Measurements from ENCODE around the gene CDC7. TPM values are rescaled to one million over a fixed set of nuclear protein-coding genes. Genes with fewer than 3 reads are reported as not detected.
"Not testable (repeated sequence)": the region's sequence is repeated elsewhere in the genome, so short reads cannot be mapped to it uniquely, and the experiment has no call there.

Gene CDC7
- total RNA-seq, 1 donor: 1.8 TPM

- Histone ChIP-seq H3K4me1 (ENCODE audit: insufficient read depth, low read length) (peaks cover 23% of the 10 kb centered on the region), H3K4me3 (ENCODE audit: low read length) (no peak overlapping the region), H3K9me3 (ENCODE audit: low read depth, low read length) (no peaks in the 10 kb centered on the region), H3K27me3 (ENCODE audit: insufficient read depth, low read length) (no peaks in the 10 kb centered on the region)
These were observed 2.1 kb downstream of the CDC7 start for GRCh38 chr1:91502672-91503184.

DNA sequence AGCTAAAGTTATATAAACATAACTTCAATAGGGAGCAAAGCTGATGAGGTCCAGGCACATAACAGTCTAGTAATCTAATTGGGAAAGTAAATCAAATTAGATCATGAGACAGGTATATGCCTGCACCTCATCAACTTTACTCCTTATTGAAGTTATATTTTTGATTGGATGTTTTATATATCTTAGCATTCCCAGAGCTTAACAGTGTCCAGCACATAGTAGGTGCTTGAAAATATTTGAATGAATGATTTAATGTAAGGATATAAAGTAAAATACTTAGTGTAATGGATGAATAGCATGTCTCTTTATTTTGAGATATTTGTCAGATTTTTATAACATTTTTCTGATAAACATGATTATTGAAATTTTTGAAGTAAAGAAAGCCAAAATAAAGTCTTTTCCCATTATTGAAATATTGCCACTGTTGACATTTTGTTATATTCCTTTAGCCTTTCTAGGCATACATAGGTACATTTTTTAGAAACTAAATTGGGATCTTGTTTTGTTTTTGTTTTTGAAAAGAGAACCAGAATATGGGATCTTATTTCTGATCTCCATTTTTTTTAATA is 2.8 kb downstream of the CDC7 start:
- H3K9me3 ChIP-seq (ENCODE audit: low read depth, low read length): no peaks in the 10 kb centered on the region
- peaks cover 23% of the 10 kb centered on the region for H3K4me1 ChIP-seq (ENCODE audit: insufficient read depth, low read length)
- no peak overlapping the region for H3K4me3 ChIP-seq (ENCODE audit: low read length)
- no peaks in the 10 kb centered on the region for H3K27me3 ChIP-seq (ENCODE audit: insufficient read depth, low read length)

GRCh38 chr1:91503975-91504530 is 3.4 kb downstream of the CDC7 start:
- Histone ChIP-seq H3K4me1 (ENCODE audit: insufficient read depth, low read length) (peaks cover 23% of the 10 kb centered on the region), H3K9me3 (ENCODE audit: low read depth, low read length) (no peaks in the 10 kb centered on the region), H3K27me3 (ENCODE audit: insufficient read depth, low read length) (no peaks in the 10 kb centered on the region), H3K4me3 (ENCODE audit: low read length) (no peak overlapping the region)

DNA sequence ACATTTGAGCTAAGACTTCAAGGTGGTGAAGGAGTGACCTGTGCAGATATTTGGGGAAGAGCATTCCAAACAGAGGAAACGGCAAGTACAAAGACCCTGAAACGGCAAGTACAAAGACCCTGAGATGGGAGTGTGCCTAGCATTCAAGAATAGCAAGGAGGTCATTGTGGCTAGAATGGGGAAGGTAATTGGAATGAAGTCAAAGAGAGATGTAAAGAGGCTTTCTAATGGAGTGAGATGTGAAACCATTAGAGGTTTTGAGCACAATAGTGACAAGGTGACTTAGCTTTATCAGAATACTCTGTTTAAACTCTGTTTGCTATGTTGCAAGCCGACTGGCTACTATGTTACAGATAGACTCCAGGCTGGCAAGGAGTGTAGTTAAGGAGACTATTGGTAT is 4.4 kb downstream of the CDC7 start:
- H3K27me3 ChIP-seq (ENCODE audit: insufficient read depth, low read length): no peaks in the 10 kb centered on the region
- no peaks in the 10 kb centered on the region for H3K9me3 ChIP-seq (ENCODE audit: low read depth, low read length)
- peaks cover 19% of the 10 kb centered on the region for H3K4me1 ChIP-seq (ENCODE audit: insufficient read depth, low read length)
- no peak overlapping the region for H3K4me3 ChIP-seq (ENCODE audit: low read length)

GRCh38 chr1:91506071-91506470 is 5.4 kb downstream of the CDC7 start:
- Histone ChIP-seq H3K4me3 (ENCODE audit: low read length) (no peak overlapping the region), H3K27me3 (ENCODE audit: insufficient read depth, low read length) (no peaks in the 10 kb centered on the region), H3K4me1 (ENCODE audit: insufficient read depth, low read length) (peaks cover 14% of the 10 kb centered on the region), H3K9me3 (ENCODE audit: low read depth, low read length) (no peaks in the 10 kb centered on the region)

GRCh38 chr1:91507328-91507727 is 6.7 kb downstream of the CDC7 start:
- Histone ChIP-seq H3K9me3 (ENCODE audit: low read depth, low read length) (no peaks in the 10 kb centered on the region), H3K27me3 (ENCODE audit: insufficient read depth, low read length) (no peaks in the 10 kb centered on the region), H3K4me3 (ENCODE audit: low read length) (no peak overlapping the region), H3K4me1 (ENCODE audit: insufficient read depth, low read length) (peaks cover 3% of the 10 kb centered on the region)

- Histone ChIP-seq H3K4me1 (ENCODE audit: insufficient read depth, low read length) (no peaks in the 10 kb centered on the region), H3K9me3 (ENCODE audit: low read depth, low read length) (no peaks in the 10 kb centered on the region), H3K4me3 (ENCODE audit: low read length) (no peak overlapping the region), H3K27me3 (ENCODE audit: insufficient read depth, low read length) (no peaks in the 10 kb centered on the region)
These were observed 10.1 kb downstream of the CDC7 start for GRCh38 chr1:91510754-91511153.

DNA sequence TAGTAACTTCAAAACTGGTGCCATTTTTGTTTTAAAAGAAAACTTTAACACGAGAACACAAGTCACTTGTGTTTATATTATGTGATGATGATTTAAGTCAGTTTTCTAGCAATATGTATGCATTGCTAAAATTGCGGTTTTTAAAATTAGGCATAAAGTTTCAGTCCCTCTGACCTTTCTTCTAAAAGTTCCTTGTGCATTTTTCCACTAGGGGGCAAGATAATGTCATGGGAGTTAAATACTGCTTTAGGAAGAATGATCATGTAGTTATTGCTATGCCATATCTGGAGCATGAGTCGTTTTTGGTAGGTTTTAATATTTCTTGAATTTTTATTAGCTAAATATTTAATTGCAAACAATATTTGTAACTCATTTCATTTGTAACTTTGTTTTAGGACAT is 10.7 kb downstream of the CDC7 start:
- Histone ChIP-seq H3K4me1 (ENCODE audit: insufficient read depth, low read length) (no peaks in the 10 kb centered on the region), H3K9me3 (ENCODE audit: low read depth, low read length) (no peaks in the 10 kb centered on the region)

DNA sequence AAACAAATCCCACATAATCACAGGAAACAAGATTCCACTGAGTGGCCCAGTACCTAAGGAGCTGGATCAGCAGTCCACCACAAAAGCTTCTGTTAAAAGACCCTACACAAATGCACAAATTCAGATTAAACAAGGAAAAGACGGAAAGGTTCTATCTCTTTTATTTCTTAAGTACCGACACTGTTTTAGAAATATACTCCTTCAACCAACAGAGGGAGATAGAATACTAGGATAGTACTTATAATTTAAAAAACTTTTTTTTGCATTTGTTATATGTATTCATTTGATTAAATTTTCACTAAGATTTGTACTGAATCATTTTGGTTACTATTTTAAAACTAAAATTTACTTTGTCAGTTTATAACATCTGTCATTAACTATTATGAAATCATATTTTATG is 12.5 kb downstream of the CDC7 start:
- Histone ChIP-seq H3K9me3 (ENCODE audit: low read depth, low read length) (no peaks in the 10 kb centered on the region), H3K4me1 (ENCODE audit: insufficient read depth, low read length) (no peaks in the 10 kb centered on the region), H3K4me3 (ENCODE audit: low read length) (no peak overlapping the region), H3K27me3 (ENCODE audit: insufficient read depth, low read length) (no peaks in the 10 kb centered on the region)

More for the DNA sequence above, 10.7 kb downstream of the CDC7 start:
- no peaks in the 10 kb centered on the region for H3K27me3 ChIP-seq (ENCODE audit: insufficient read depth, low read length)
- no peak overlapping the region for H3K4me3 ChIP-seq (ENCODE audit: low read length)

- H3K4me3 ChIP-seq (ENCODE audit: low read length): no peak overlapping the region
These were observed 13.1 kb downstream of the CDC7 start for GRCh38 chr1:91513706-91514105.

GRCh38 chr1:91515994-91516393 is 15.3 kb downstream of the CDC7 start:
- Histone ChIP-seq H3K27me3 (ENCODE audit: insufficient read depth, low read length) (no peaks in the 10 kb centered on the region), H3K9me3 (ENCODE audit: low read depth, low read length) (no peaks in the 10 kb centered on the region), H3K4me3 (ENCODE audit: low read length) (no peak overlapping the region), H3K4me1 (ENCODE audit: insufficient read depth, low read length) (no peaks in the 10 kb centered on the region)

More at GRCh38 chr1:91513706-91514105, 13.1 kb downstream of the CDC7 start:
- Histone ChIP-seq H3K4me1 (ENCODE audit: insufficient read depth, low read length) (no peaks in the 10 kb centered on the region), H3K27me3 (ENCODE audit: insufficient read depth, low read length) (no peaks in the 10 kb centered on the region), H3K9me3 (ENCODE audit: low read depth, low read length) (no peaks in the 10 kb centered on the region)

DNA sequence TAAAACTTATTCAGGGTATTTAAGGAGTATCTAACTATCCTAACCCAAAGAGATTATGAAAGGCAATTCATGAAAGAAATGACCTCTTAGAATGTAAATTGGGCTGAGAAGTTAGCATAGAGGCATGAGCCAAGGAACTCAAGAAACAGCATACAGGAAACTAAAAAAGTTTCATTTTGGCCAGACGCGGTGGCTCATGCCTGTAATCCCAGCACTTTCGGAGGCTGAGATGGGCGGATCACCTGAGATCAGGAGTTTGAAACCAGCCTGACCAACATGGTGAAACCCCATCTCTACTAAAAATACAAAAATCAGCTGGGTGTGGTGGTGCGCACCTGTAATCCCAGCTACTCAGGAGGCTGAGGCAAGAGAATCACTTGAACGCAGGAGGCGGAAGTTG is 16.0 kb downstream of the CDC7 start:
- H3K27me3 ChIP-seq (ENCODE audit: insufficient read depth, low read length); H3K4me3 ChIP-seq (ENCODE audit: low read length); H3K9me3 ChIP-seq (ENCODE audit: low read depth, low read length); H3K4me1 ChIP-seq (ENCODE audit: insufficient read depth, low read length): not testable (repeated sequence)

- not testable (repeated sequence) for H3K4me1 ChIP-seq (ENCODE audit: insufficient read depth, low read length); H3K4me3 ChIP-seq (ENCODE audit: low read length); H3K27me3 ChIP-seq (ENCODE audit: insufficient read depth, low read length); H3K9me3 ChIP-seq (ENCODE audit: low read depth, low read length)
These were observed 18.5 kb downstream of the CDC7 start for GRCh38 chr1:91519167-91519566.

- H3K9me3 ChIP-seq (ENCODE audit: low read depth, low read length): no peaks in the 10 kb centered on the region
These were observed 20.4 kb downstream of the CDC7 start for GRCh38 chr1:91520942-91521507.

GRCh38 chr1:91523482-91523881 is 22.8 kb downstream of the CDC7 start:
- H3K9me3 ChIP-seq (ENCODE audit: low read depth, low read length): no peaks in the 10 kb centered on the region
- H3K4me3 ChIP-seq (ENCODE audit: low read length): no peak overlapping the region
- peaks cover 5% of the 10 kb centered on the region for H3K4me1 ChIP-seq (ENCODE audit: insufficient read depth, low read length)
- no peaks in the 10 kb centered on the region for H3K27me3 ChIP-seq (ENCODE audit: insufficient read depth, low read length)

More at GRCh38 chr1:91520942-91521507, 20.4 kb downstream of the CDC7 start:
- Histone ChIP-seq H3K27me3 (ENCODE audit: insufficient read depth, low read length) (no peaks in the 10 kb centered on the region), H3K4me1 (ENCODE audit: insufficient read depth, low read length) (peaks cover 5% of the 10 kb centered on the region), H3K4me3 (ENCODE audit: low read length) (no peak overlapping the region)

DNA sequence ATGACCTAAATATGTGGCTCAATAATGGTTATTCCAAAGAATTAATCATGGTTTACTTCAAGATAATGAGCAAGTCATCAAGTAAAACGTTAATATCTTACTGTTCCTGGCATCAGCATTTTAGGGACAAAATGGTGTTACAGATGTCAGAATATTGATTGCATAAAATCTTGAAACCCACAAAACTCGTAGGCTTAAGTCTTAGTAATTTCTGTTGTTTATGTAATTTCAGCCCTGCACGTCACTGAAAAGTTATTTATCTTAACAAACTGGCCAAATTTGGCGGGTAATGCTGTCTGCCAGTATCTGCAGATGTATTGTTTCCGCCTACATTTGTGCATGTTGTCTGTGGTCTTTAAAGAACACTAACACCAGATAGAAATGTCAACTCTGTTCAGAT is 25.8 kb downstream of the CDC7 start:
- Histone ChIP-seq H3K4me3 (ENCODE audit: low read length) (no peak overlapping the region), H3K27me3 (ENCODE audit: insufficient read depth, low read length) (no peaks in the 10 kb centered on the region), H3K9me3 (ENCODE audit: low read depth, low read length) (no peaks in the 10 kb centered on the region), H3K4me1 (ENCODE audit: insufficient read depth, low read length) (peaks cover 7% of the 10 kb centered on the region)
